ENCODE results near the gene GABBR2. TPM values are rescaled to one million over a fixed set of nuclear protein-coding genes. Genes with fewer than 3 reads are reported as not detected.

GABBR2 gene
- total and polyA plus RNA-seq, 4 donors: 0.39 TPM; not detected in 3

DNA sequence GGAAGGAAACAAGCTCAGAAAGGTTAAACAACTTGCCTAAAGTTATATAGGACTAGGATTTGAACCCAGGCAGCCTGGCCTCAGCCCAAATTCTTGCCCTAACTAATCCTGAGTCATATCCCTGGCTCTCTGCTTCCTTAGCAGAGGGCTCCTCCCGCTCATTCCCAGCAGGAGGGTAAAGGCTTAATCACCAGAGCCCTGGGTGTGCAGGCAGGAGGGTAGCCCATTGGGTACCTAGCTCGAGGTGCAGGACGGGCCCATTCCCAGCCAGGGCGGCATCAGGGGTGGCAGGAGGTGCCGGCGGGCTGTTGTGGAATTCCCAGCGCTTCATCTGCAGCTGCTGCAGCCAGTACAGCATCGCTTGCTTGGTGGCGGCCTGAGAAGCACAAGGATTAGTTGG is 457.2 kb downstream of the GABBR2 start:
- Histone ChIP-seq H3K36me3 (ENCODE audit: control insufficient read depth in 1 of 2, insufficient read depth in 2 of 2, low read length in 1 of 2) (no peaks in the 10 kb centered on the region), H3K4me3 (ENCODE audit: low read length in 2 of 2) (no peak overlapping the region), H3K9me3 (ENCODE audit: control insufficient read depth, low read length) (no peaks in the 10 kb centered on the region), H3K4me1 (ENCODE audit: control insufficient read depth in 1 of 2, insufficient read depth in 2 of 2, low read length in 2 of 2) (no peaks in the 10 kb centered on the region), H3K27me3 (ENCODE audit: control insufficient read depth in 1 of 2, insufficient read depth in 2 of 2, low read length in 1 of 2) (no peaks in the 10 kb centered on the region), H3K27ac (ENCODE audit: low read depth in 1 of 2, low read length in 2 of 2) (no peak overlapping the region)
- intact Hi-C loops (cut with DNase I): loop anchor here in 1 of 2 donors (5.0 to 10.0 kb wide), 3 partner anchors 49 to 1573 kb away; partner anchors contain the start of gene NR4A3
- ATAC-seq (ENCODE audit: low FRiP score) (no peak), DNase-seq (peak in 1 of 2 donors; percentile 54)
- 88% methylated on average over 9 of the region's 9 CpGs for WGBS, 2 donors

DNA sequence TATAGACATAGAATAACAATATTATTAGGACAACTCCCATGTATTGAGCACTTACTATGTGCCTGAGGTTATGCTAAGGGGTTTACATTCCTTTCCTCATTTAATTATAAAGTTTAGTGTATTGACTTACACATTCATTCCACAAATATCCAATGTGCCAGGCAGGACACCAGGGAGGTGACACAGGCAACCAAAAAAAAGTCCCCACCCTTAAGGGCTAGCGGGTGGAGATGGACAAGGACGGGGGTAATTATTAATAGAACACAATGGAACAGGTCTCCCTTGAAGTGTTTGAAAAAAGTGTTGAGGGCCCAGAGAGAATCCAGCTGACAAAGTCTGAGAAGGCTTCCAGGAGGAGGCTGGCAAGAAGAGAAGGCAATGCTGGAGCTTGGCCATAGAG is 459.0 kb downstream of the GABBR2 start:
- no peaks in the 10 kb centered on the region for H3K27me3 ChIP-seq (ENCODE audit: control insufficient read depth in 1 of 2, insufficient read depth in 2 of 2, low read length in 1 of 2)
- H3K4me1 ChIP-seq (ENCODE audit: control insufficient read depth in 1 of 2, insufficient read depth in 2 of 2, low read length in 2 of 2): no peaks in the 10 kb centered on the region
- WGBS, 2 donors: 89 to 94% methylated on average over 2 of the region's 2 CpGs
- no peaks in the 10 kb centered on the region for H3K9me3 ChIP-seq (ENCODE audit: control insufficient read depth, low read length)
- intact Hi-C loops (cut with DNase I): loop anchor here in 1 of 2 donors (5.0 to 10.0 kb wide), 3 partner anchors 47 to 1575 kb away; partner anchors contain the start of gene NR4A3
- ATAC-seq (ENCODE audit: low FRiP score): no peak
- no peak for DNase-seq
- no peak overlapping the region for H3K27ac ChIP-seq (ENCODE audit: low read depth in 1 of 2, low read length in 2 of 2)
- no peaks in the 10 kb centered on the region for H3K36me3 ChIP-seq (ENCODE audit: control insufficient read depth in 1 of 2, insufficient read depth in 2 of 2, low read length in 1 of 2)
- no peak overlapping the region for H3K4me3 ChIP-seq (ENCODE audit: low read length in 2 of 2)

DNA sequence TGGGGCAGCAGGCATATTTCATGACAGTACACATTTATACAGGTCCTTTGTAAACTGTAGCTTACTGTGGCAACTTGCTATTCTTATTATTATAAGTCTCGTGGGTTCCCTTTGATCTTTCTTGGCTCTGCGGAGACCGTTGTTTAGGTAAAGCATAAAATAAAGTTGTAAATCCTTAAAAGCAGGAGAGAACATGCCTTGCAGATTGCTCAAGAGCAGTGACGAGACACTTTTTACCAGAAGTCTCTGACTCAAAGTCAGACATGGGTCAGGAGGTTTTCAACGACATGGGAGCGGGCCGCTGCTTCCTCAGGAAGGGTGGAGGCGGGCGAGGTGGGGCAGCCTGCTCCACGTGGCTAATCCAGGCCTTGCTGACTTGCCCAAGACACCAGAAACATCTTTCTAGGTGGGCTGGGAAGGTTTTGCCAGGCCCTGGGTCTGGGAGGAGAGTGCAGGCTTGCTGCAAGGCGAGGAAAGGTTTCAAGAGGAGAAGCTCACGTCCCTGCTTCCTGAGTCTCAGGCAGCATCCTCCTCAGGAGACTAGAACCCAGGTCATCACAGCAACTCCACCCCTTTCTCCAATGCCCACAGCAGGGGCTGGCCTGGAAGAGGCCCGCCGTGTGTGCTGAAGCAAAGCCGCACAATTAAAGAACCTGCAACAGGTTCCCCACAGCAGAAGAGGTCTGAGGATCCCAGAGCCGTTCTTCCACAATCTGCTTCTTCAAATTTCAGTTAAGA is 459.8 kb downstream of the GABBR2 start:
- Histone ChIP-seq H3K4me3 (ENCODE audit: low read length in 2 of 2) (no peak overlapping the region), H3K9me3 (ENCODE audit: control insufficient read depth, low read length) (no peaks in the 10 kb centered on the region), H3K27me3 (ENCODE audit: control insufficient read depth in 1 of 2, insufficient read depth in 2 of 2, low read length in 1 of 2) (no peaks in the 10 kb centered on the region), H3K36me3 (ENCODE audit: control insufficient read depth in 1 of 2, insufficient read depth in 2 of 2, low read length in 1 of 2) (no peaks in the 10 kb centered on the region), H3K27ac (ENCODE audit: low read depth in 1 of 2, low read length in 2 of 2) (no peak overlapping the region), H3K4me1 (ENCODE audit: control insufficient read depth in 1 of 2, insufficient read depth in 2 of 2, low read length in 2 of 2) (no peaks in the 10 kb centered on the region)
- ATAC-seq (ENCODE audit: low FRiP score) (peak; percentile 68), DNase-seq (peak; percentile 84 to 90)
- WGBS, 2 donors: 77 to 78% methylated on average over 16 of the region's 16 CpGs
- intact Hi-C loops (cut with DNase I): no loop called here

DNA sequence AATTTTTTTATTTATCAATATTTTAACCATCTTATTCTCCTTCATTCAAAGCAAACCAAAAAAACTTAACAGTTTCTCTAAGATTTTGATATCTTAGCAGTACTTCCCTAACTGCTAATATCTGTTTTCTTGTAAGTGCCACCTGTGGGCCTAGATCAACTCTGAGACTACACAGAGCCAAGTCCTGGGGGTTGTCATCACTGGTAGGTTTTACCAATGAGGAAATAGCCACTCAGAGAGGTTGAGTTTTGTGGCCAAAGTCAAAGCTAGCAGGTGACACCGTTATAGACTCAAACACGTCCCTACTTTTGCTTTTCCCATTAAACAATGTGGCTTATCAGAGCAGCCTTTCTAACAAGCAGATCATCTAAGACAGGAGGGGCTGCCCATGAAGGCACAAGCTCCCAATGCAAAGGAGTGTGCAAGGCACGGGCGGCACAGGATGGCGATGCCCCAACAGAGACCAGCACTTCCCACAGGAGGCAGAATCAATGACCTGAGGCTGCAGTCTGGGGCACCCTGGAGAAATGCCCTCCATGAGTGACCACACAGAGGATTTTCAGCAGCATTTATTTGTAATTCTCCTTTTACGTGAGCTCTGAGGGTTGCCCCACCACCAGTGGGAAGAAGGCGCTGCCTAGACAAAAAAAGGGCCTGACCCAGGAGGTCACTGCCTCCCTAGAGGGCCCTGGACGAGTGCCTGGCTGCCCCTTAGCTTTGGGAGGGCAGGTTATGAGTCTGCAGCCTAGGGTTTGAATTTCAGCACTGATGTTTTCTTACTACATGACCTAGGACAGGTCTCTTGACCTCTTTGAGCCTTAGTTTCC is 460.7 kb downstream of the GABBR2 start:
- H3K9me3 ChIP-seq (ENCODE audit: control insufficient read depth, low read length): no peaks in the 10 kb centered on the region
- no peak overlapping the region for H3K4me3 ChIP-seq (ENCODE audit: low read length in 2 of 2)
- ATAC-seq (ENCODE audit: low FRiP score) (no peak), DNase-seq (no peak)
- WGBS, 2 donors: 85 to 88% methylated on average over 8 of the region's 8 CpGs
- no peak overlapping the region for H3K27ac ChIP-seq (ENCODE audit: low read depth in 1 of 2, low read length in 2 of 2)
- no peaks in the 10 kb centered on the region for H3K27me3 ChIP-seq (ENCODE audit: control insufficient read depth in 1 of 2, insufficient read depth in 2 of 2, low read length in 1 of 2)
- intact Hi-C loops (cut with DNase I): no loop called here
- no peaks in the 10 kb centered on the region for H3K36me3 ChIP-seq (ENCODE audit: control insufficient read depth in 1 of 2, insufficient read depth in 2 of 2, low read length in 1 of 2)
- H3K4me1 ChIP-seq (ENCODE audit: control insufficient read depth in 1 of 2, insufficient read depth in 2 of 2, low read length in 2 of 2): no peaks in the 10 kb centered on the region

DNA sequence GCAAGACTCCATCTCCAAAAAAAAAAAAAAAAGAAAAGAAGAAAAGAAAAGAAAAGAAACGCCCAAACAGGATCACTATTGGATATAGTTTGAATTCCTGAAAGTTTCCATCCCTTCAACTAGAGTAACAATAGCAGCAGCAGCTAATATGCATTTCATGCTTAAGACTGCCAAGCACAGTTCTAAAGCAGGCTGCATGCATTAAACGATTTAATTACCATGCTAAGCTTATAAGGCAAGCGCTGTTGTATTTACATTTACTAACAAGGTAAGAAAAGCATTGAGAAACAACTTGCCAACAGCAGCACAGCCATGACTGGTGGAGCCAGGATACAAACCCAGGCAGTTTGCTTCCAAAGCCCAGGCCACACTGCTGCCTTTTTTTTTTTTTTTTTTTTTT is 466.3 kb downstream of the GABBR2 start:
- no peaks in the 10 kb centered on the region for H3K4me1 ChIP-seq (ENCODE audit: control insufficient read depth in 1 of 2, insufficient read depth in 2 of 2, low read length in 2 of 2)
- H3K27ac ChIP-seq (ENCODE audit: low read depth in 1 of 2, low read length in 2 of 2): no peak overlapping the region
- no peak for DNase-seq
- peaks cover 0 to 2% of the 10 kb centered on the region in 2 donors for H3K36me3 ChIP-seq (ENCODE audit: control insufficient read depth in 1 of 2, insufficient read depth in 2 of 2, low read length in 1 of 2)
- ATAC-seq (ENCODE audit: low FRiP score): no peak
- no peaks in the 10 kb centered on the region for H3K9me3 ChIP-seq (ENCODE audit: control insufficient read depth, low read length)
- no peak overlapping the region for H3K4me3 ChIP-seq (ENCODE audit: low read length in 2 of 2)
- intact Hi-C loops (cut with DNase I): no loop called here
- no peaks in the 10 kb centered on the region for H3K27me3 ChIP-seq (ENCODE audit: control insufficient read depth in 1 of 2, insufficient read depth in 2 of 2, low read length in 1 of 2)
- WGBS, 2 donors: 87 to 92% methylated on average over 3 of the region's 3 CpGs

DNA sequence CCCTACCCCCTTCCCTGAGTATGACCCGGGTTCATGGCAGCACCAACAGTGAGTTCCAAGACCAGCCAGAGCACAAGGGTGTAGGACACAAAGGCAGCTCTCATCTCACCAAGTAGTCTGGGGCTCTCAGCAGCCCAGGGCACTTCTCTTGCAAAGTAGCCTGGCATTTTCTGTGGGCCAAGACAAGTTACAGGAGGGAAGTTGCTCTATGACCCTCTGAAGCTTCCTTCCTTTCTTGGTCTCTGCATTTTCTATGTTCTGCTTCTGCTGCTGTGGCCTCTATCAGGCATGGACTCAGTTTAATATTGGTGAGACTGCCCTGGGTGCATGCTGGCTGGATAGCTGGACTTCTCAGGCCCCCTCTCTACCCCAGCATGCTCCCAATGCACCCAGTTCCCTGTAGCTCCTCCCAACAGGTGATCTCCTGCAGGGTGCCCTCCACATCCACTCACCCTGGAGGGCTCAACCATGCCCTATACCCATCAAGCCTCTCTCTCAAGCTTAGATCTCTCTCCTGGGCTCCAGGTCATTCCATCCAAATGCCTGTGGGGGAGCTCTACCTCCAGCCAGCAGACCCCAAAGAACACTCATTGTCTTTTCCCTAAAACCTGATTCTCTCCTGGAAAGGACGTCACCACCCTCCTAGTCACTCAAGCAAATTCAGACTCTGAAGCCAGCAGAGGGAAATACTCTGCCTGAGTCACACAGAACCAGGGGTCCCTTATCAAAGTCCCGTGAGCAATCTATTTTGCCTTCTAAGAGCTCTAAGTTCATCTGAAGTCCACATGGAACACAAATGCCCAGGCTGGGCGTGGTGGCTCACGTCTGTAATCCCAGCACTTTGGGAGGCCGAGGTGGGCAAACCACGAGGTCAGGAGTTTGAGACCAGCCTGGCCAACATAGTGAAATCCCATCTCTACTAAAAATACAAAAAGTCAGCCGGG is 467.1 kb downstream of the GABBR2 start:
- Histone ChIP-seq H3K36me3 (ENCODE audit: control insufficient read depth in 1 of 2, insufficient read depth in 2 of 2, low read length in 1 of 2) (peaks cover 0 to 2% of the 10 kb centered on the region in 2 donors), H3K4me3 (ENCODE audit: low read length in 2 of 2) (no peak overlapping the region), H3K9me3 (ENCODE audit: control insufficient read depth, low read length) (no peaks in the 10 kb centered on the region), H3K27ac (ENCODE audit: low read depth in 1 of 2, low read length in 2 of 2) (no peak overlapping the region), H3K27me3 (ENCODE audit: control insufficient read depth in 1 of 2, insufficient read depth in 2 of 2, low read length in 1 of 2) (no peaks in the 10 kb centered on the region), H3K4me1 (ENCODE audit: control insufficient read depth in 1 of 2, insufficient read depth in 2 of 2, low read length in 2 of 2) (no peaks in the 10 kb centered on the region)
- peak; percentile 33 for ATAC-seq (ENCODE audit: low FRiP score)
- peak in 1 of 2 donors; percentile 22 for DNase-seq
- intact Hi-C loops (cut with DNase I): no loop called here
- 88 to 90% methylated on average over 8 of the region's 8 CpGs for WGBS, 2 donors

DNA sequence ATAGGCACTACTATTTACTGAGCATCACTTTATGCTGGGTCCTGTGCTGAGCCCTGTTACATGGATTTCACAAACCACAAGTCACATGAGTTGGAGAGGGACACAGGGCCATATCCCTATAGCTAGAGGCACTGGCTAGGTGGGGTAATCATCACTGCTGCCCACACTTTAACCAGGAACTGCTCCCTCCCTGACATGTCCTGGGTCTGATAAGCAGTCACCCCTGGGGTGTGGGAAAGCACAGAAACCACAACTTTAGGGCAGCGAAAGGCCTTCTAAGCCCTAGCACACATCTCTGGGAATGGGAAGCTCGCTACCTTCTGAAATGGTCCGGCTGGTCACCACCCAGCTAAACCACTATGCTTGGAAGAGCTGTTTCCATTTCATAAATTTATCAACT is 468.3 kb downstream of the GABBR2 start:
- no peak for ATAC-seq (ENCODE audit: low FRiP score)
- WGBS, 2 donors: 95 to 98% methylated on average over 3 of the region's 3 CpGs
- Histone ChIP-seq H3K27ac (ENCODE audit: low read depth in 1 of 2, low read length in 2 of 2) (no peak overlapping the region), H3K9me3 (ENCODE audit: control insufficient read depth, low read length) (no peaks in the 10 kb centered on the region), H3K27me3 (ENCODE audit: control insufficient read depth in 1 of 2, insufficient read depth in 2 of 2, low read length in 1 of 2) (no peaks in the 10 kb centered on the region), H3K4me3 (ENCODE audit: low read length in 2 of 2) (no peak overlapping the region), H3K4me1 (ENCODE audit: control insufficient read depth in 1 of 2, insufficient read depth in 2 of 2, low read length in 2 of 2) (no peaks in the 10 kb centered on the region), H3K36me3 (ENCODE audit: control insufficient read depth in 1 of 2, insufficient read depth in 2 of 2, low read length in 1 of 2) (peaks cover 0 to 2% of the 10 kb centered on the region in 2 donors)
- DNase-seq: peak; percentile 6 to 9
- intact Hi-C loops (cut with DNase I): no loop called here
